ENCODE results near the gene FRMD1.
"Not testable (repeated sequence)": the region's sequence is repeated elsewhere in the genome, so short reads cannot be mapped to it uniquely, and the experiment has no call there.

Gene FRMD1

GRCh38 chr6:168081858-168082546 lies 3.0 kb upstream of the FRMD1 start:
- no peak for TF ChIP-seq CTCF (conservative IDR thresholded peaks at IDR 0.05; ENCODE audit: low read depth)
- POLR2A ChIA-PET (ENCODE audit: low non-redundant PET): no interaction called here

GRCh38 chr6:168080393-168081077 lies 1.5 kb upstream of the FRMD1 start:
- no peak overlapping the region for H3K27ac ChIP-seq
- ChIA-PET CTCF (no interaction called here), POLR2A (ENCODE audit: low non-redundant PET) (no interaction called here)
- no peak for DNase-seq (ENCODE audit: low spot score)
- no peak for TF ChIP-seq CTCF (conservative IDR thresholded peaks at IDR 0.05; ENCODE audit: low read depth)

More at GRCh38 chr6:168081858-168082546, 3.0 kb upstream of the FRMD1 start:
- no peak for DNase-seq (ENCODE audit: low spot score)
- no peak overlapping the region for H3K27ac ChIP-seq
- CTCF ChIA-PET: interaction anchor here (0.6 kb wide), 1 partner anchor 1692 kb away, joined by 6 read pairs; no protein-coding TSS in a partner anchor

GRCh38 chr6:168078175-168078942 lies 653 bp downstream of the FRMD1 start:
- no peak for TF ChIP-seq CTCF (conservative IDR thresholded peaks at IDR 0.05; ENCODE audit: low read depth)
- ChIA-PET CTCF (interaction anchor here (0.7 kb wide), 1 partner anchor 18 kb away, joined by 4 read pairs; no protein-coding TSS in a partner anchor), POLR2A (ENCODE audit: low non-redundant PET) (no interaction called here)
- no peak overlapping the region for H3K27ac ChIP-seq
- no peak for DNase-seq (ENCODE audit: low spot score)

- DNase-seq (ENCODE audit: low spot score); H3K27ac ChIP-seq; POLR2A ChIA-PET (ENCODE audit: low non-redundant PET): not testable (repeated sequence)
- CTCF ChIA-PET: interaction anchor here (0.7 kb wide), 1 partner anchor 17 kb away, joined by 4 read pairs; no protein-coding TSS in a partner anchor
These were observed 1.6 kb downstream of the FRMD1 start for GRCh38 chr6:168077401-168077800.

- no peak for DNase-seq (ENCODE audit: low spot score)
- ChIA-PET POLR2A (ENCODE audit: low non-redundant PET) (no interaction called here), CTCF (no interaction called here)
- no peak overlapping the region for H3K27ac ChIP-seq
- TF ChIP-seq CTCF (conservative IDR thresholded peaks at IDR 0.05; ENCODE audit: low read depth): no peak
These were observed 3.2 kb downstream of the FRMD1 start for GRCh38 chr6:168075787-168076202.

GRCh38 chr6:168075216-168075615 lies 3.8 kb downstream of the FRMD1 start:
- DNase-seq (ENCODE audit: low spot score): no peak
- no peak for TF ChIP-seq CTCF (conservative IDR thresholded peaks at IDR 0.05; ENCODE audit: low read depth)
- no peak overlapping the region for H3K27ac ChIP-seq
- ChIA-PET CTCF (no interaction called here), POLR2A (ENCODE audit: low non-redundant PET) (no interaction called here)
